GM12801 (cell line): ENCODE results near the gene DCLK1.

Experiments
- CTCF ChIP-seq: IDR thresholded peaks from one replicate; pipeline ENCODE4 v1.5.1; 2011; ENCODE audit warnings: control low read depth; ENCODE audit not compliant: insufficient read length; ENCODE audit errors: extremely low read depth

DCLK1 gene

GRCh38 chr13:35843272-35843671, 287.9 kb downstream of the DCLK1 start:
- TF ChIP-seq CTCF = no peak

- TF ChIP-seq CTCF = no peak
Measured at GRCh38 chr13:35841060-35841521, 290.1 kb downstream of the DCLK1 start.

GRCh38 chr13:35839806-35840205, 291.4 kb downstream of the DCLK1 start:
- no peak for TF ChIP-seq CTCF

- TF ChIP-seq CTCF = no peak
Measured at GRCh38 chr13:35838356-35838755, 292.8 kb downstream of the DCLK1 start.

DNA sequence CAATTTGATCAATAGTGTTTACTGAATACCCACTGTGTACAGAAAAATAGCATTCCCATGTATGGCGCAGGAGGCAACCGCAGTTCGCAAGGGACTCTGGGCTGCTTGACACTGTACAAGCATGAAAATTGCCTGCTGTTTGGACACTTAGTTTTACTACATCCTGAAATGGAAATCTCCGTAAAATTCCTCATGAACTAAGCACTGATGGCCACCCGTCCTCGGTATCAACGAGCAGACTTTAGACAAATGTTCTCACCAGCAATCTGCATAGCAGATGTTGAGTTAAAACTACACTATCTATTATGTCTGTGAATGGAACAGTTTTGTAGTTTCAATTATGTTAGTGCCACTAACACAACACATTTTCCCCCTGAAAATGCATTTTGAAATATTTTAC, 294.7 kb downstream of the DCLK1 start:
- no peak for TF ChIP-seq CTCF

DNA sequence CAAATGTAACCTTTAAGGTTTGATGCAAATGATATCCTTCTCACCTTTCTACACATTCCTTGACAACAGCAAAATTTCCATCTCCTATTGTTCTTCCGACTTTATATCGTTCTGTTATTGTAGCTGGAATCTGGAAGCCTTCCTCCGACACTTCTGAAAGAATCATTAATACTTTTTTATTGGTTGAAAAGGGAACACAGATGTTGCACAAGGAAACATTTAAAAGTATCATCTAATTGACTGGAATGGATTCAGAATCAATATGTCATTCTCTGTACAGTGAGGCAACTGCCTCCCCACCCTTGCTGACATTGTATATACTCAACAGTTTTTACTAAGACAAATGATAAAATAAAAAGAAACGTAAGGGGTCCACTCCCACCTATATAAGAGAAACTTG, 295.2 kb downstream of the DCLK1 start:
- no peak for TF ChIP-seq CTCF

DNA sequence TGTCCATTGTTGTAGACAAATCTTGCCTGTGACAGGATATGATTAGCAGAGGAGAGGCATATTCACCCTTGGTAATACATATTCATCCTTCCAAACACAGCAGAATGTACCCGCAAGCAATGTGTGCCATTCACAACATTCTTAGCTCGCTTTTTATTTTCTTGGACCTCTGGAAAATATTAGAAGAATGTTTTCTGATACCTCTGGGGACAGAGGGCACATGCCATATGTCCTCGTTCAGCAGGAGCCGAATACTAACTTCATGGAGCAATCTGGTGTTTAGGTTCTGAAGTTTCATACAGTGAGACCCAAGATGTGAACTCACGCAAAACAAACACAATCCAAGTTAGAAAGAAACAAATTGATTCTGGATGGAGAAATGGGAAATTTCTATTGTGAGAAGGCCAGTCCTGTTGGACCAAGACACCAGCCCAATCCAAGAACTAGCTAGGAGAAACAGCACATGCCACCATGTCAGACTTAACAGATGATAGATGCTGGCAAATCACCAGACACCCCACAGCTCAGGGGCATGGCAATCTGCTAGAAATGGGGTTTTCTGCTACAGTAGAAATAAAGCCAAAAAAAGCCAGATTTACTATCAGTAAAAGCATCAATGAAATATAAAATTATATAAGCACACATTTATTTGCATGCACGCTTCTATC, 297.4 kb downstream of the DCLK1 start:
- no peak for TF ChIP-seq CTCF
